HG03039 (cell line): Measurements from ENCODE around the gene HHAT.

Experiments used
- ATAC-seq: cut with Tn5 transposase; IDR thresholded peaks from one replicate; pipeline ENCODE4 v1.9.1; 2021; ENCODE audit warnings: mild to moderate bottlenecking, moderate library complexity; ENCODE audit not compliant: unreplicated experiment

HHAT gene

GRCh38 chr1:210437111-210437510 is 108.4 kb downstream of the HHAT start:
- no peak for ATAC-seq

- ATAC-seq = no peak
Observed at GRCh38 chr1:210437781-210438180, 109.1 kb downstream of the HHAT start.

- ATAC-seq = no peak
Observed at GRCh38 chr1:210438928-210439841, 110.5 kb downstream of the HHAT start.

GRCh38 chr1:210440081-210440480 is 111.4 kb downstream of the HHAT start:
- no peak for ATAC-seq

DNA sequence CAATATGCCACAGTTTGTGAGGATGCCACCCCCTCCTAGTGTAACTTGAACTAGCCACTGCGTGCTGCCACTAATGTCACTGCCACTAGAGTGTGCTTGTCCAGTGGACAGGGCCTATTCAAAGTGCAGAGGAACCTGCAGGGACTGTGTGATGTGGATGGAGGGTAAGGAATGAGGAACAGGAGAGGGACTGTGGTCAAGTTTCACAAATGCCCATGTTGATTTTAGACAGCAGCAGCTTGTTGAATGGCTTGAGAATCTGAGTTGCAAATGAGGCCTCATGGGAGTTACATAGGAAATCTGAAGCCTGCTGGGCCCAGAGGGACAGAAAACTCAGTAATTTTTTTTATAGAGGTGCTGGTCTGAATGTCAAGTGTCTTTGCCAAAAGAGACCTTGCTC is 112.3 kb downstream of the HHAT start:
- ATAC-seq = no peak

DNA sequence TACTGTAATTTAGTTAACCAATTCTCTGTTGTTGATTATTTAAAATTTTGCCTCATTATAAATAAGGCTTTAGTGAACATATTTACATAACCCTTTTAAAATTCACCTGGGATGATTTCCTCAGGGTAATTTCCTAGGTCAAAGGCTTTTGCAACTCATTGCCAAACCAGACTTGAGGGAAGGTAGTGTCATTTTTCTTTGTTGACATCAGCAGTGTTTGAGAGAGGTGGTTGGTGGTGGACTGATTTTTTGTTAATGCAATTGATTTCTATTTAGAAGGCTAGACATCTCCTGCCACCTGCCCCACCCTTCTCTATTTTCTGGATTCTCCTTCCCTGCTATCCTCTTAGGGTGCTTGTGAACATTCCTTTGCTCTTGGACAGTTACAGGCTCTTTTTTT is 116.8 kb downstream of the HHAT start:
- no peak for ATAC-seq

- no peak for ATAC-seq
Observed at GRCh38 chr1:210445931-210446330, 117.2 kb downstream of the HHAT start.

DNA sequence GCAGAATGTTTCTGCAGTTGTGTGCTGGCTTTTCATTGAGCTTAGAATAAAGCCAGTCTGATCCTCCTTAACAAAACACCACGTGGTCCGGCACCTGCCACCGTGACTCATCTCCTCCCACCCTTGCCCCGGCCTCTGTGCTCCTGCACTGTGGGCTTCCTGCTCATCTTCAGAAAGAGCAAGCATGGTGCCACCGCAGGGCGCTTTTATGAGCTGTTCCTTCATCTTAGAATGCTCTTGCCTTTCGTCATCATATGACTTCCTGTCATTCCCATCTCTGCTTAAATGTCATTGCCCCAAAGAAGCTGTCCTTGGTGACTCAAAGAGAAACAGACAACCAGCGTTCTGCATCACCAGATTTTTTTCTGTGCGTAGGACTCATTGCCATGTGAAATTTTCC is 117.8 kb downstream of the HHAT start:
- ATAC-seq = no peak

DNA sequence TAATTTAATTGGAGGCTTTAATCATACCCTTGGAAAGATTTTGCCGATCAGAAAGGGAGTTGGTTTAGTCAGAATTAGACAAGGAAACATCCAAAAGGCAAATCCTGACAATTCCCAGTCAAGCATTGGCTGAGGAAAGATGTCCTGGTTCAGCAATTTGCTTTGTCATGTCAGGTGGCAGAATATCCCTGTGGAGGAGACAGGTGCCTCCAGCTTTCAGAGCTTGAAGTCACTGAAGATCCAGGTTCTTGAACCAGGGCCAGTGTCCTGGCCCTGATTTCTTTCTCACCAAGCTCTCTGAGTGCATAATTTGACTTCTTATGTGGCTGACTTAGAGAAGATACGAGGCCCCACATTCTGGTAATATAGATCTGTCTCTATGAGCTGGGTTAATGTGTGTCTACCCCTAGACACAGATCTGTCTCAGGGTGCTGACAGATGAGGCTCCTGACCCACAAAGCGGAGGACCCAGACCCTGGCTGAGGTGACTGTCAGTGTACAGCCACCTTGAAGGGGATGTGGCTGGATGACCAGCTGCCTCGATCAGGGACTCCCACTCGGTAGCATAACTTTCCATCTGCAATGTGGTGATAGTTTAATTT is 118.9 kb downstream of the HHAT start:
- no peak for ATAC-seq

GRCh38 chr1:210448297-210448892 is 119.7 kb downstream of the HHAT start:
- no peak for ATAC-seq

DNA sequence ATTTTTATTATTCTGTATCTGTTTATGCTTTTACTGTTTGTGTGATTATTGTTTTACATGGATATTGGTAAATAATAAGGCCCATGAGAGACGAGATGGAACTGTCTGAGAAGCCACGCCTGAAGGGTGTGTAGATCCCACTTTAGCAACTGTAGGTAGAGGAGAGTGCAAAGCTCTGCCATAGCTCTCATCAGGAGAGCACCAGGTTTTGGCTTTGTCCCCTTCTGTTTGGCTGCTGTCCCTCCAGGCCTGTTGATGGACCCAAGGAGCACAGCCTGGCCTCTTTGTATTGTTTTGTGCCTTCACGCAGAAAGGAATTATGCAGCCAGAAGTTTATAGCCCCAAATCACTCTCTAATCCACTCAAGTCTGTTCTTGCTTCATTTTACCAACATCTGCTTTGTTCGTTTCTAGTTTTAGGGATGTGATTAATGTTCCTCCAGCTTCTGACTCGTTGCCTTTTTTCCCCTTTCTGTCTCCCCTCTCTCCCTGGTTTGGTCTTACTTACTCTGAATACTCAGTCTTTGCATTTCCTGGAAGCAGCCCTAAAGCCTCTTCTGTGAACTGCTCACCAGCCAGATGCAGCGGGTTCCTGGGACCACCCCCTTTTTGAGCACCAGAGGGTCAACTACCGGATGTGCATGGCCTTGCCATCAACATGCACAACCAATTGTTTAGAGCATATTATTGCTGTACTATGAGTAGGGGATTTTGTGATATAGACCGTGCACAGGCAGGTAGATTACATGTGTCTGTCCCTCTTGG is 127.3 kb downstream of the HHAT start:
- ATAC-seq = no peak

DNA sequence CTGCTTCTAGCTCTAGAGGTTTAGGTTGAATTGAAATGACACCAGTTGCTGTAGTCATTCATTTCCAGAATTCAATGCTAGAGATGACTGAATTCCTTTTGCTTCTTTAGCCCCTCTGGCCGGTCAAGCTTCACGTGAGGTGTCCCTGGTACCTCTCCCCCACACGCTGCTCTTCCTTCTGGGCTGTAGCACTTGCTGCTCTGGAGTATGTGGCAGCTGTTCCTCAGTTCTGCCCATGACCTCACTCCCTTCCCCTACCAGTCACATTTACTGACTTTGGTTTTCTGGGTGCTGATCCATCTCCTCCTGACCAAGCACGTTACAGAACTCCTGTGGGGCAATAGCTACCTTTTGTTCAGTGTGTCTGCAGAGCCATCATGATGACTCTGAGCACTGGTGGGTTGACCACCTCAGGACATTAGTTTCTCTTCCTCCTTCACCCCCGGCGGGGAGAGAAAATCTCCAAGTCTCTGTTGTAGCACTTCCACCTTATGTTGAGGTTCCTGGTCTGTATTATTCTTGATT is 128.1 kb downstream of the HHAT start:
- no peak for ATAC-seq

DNA sequence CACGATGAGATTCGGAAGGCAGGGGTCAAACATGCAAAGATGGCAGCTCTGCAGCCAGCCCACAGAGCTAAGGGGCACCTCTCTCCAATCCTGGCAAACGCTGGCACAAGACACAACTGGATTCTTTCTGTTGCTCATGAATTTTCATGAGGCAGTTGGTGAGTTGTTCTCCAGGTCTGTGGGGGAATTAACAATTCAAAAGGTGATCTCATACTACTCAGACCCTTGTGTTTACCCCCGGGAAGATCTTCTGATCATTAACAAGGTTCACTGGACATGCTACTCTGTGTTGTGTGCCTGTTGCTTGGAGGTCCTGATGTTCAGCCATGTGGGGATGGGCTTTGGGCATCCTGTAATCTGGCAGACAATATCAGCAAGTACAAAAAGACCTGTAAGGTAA is 128.9 kb downstream of the HHAT start:
- ATAC-seq = no peak

DNA sequence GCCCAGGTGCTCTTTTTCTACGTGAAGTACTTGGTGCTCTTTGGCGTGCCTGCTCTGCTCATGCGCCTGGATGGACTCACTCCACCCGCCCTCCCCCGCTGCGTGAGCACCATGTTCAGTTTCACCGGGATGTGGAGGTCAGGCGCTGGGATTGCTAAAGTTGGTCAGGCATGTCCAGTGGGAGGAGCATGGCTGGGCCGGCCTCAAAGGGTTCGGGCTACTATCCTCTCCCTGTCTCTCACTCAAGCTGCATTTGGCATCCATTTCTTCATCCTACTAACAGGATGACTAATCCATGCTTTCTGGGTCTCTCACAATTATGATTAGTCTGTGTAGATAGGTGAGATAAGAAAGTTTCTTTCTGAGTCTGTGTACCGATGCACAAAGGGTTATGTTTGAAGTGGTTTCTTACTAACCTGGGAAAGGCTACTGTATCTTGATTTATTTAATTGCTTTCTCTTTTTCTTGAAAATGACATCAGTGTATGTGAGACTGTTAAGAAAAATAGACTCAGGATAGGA is 135.9 kb downstream of the HHAT start:
- no peak for ATAC-seq

DNA sequence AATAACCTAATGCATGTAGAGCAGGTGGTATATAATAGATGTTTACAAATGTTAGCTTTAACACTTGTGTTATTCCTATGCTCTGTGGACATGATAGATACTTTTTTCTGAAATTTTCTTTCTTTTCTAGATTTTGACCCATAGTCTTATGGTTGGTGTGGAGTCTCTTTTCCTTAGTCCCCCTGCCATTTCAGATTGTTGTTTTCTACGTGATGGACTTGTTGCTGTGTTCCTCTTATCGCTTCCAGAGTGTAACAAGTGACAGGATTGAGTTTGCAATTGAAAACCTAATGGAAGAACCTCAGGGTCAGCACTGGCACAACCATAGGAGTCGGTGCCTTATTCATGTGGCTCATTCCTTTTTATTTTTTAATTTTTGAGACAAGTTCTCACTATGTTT is 136.4 kb downstream of the HHAT start:
- ATAC-seq = no peak

DNA sequence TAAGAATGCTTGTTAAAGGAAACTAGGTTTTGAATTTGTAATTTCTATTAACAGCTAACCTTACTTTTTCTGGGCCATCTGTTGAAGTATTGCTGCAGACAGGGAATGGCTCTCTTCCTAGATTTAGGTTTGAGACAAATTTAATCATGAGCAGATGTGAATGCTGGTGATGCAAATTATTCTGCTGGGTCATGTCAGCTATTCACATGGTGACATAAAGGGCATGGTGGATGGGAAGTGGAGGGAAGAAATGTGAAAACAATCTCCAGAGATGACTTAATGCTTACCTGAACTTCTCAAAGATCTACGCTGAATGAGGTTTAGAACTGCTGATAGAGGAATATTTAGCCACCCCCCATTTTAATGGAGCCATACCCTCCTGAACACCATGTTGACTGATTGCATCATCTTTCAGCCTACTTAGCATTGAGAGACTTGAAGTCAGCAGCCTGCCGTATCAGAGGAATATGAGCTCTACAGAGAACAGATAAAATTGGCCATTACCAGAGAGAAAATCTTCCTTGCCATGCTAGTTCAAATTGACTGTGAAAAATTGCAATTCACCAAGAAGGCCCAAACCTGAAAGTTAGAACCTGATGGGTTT is 138.8 kb downstream of the HHAT start:
- ATAC-seq = no peak

DNA sequence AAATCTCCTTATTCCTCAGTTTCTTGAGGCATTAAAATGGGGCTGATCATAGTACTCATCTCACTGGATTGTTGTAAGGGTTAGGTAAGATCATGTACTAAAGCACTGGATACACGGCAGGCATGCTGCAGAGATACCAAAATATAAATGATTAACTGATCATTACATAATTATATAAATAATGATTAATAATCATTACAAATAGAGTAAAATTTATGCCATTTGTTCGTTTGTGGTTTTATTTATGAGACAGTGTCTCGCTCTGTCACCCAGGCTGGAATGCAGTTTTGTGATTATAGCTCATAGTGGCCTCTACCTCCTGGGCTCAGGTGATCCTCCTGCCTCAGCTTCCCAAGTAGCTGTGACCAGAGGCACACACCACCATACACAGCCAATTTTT is 140.7 kb downstream of the HHAT start:
- ATAC-seq = no peak

- ATAC-seq = no peak
Observed at GRCh38 chr1:210475321-210475720, 146.6 kb downstream of the HHAT start.

GRCh38 chr1:210475806-210476205 is 147.1 kb downstream of the HHAT start:
- no peak for ATAC-seq

DNA sequence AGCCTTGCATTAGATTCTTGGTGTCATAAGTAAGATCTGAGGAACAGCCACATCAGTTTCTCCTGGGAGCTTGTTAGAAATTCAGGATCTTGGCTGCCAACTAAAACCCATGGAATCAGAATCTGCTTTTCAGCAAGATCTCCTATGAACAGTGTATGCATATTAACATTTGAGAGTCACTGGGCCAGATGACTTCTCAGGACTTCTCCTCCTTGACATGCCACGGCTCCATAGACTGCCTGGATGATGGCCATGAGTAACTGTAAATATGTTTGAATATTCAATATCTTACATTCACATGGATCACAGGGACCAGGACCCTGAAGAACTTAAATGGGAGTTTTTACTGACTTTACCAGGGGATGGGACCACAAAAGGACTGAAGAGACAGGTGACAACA is 148.0 kb downstream of the HHAT start:
- no peak for ATAC-seq
